Uterus (tissue), 4 donors: ENCODE results near the gene IYD. TPM values are rescaled to one million over a fixed set of nuclear protein-coding genes. Genes with fewer than 3 reads are reported as not detected.

Experiments
- DNase-seq, 2 donors: peaks; one replicate each; pipeline ENCODE4 v3.0.0-alpha.2; 2019 to 2020
- H3K27ac ChIP-seq, 2 donors: fragments of 200-600 bp; sonication (generic); 1 replicate in 1 of 2; 2 replicates in 1 of 2; pipeline ENCODE4 v1.5.1; 2016 to 2018
- H3K27me3 ChIP-seq, 2 donors: fragments of 200-600 bp; sonication (generic); one replicate each; pipeline ENCODE4 v1.5.1; 2018 to 2019; ENCODE audit warnings: control low read depth in 1 of 2
- H3K36me3 ChIP-seq, 2 donors: fragments of 200-600 bp; sonication (generic); one replicate each; pipeline ENCODE4 v1.5.1; 2019; ENCODE audit warnings: control low read depth in 1 of 2
- H3K4me1 ChIP-seq, 2 donors: fragments of 200-600 bp; sonication (generic); one replicate each; pipeline ENCODE4 v1.5.1; 2018 to 2019; ENCODE audit warnings: control low read depth in 1 of 2
- H3K4me3 ChIP-seq, 2 donors: fragments of 200-600 bp; sonication (generic); 1 replicate in 1 of 2; 2 replicates in 1 of 2; pipeline ENCODE4 v1.5.1; 2018 to 2019; ENCODE audit warnings: mild to moderate bottlenecking in 1 of 2
- H3K9me3 ChIP-seq, 2 donors: fragments of 200-600 bp; sonication (generic); one replicate each; pipeline ENCODE4 v1.5.1; 2019; ENCODE audit warnings: control low read depth in 1 of 2
- POLR2A ChIP-seq, 2 donors: fragments of 450-650 bp; IDR thresholded peaks; one replicate each; pipeline ENCODE4 v1.6.1; 2016; ENCODE audit warnings: antibody characterized with exemption in 2 of 2, mild to moderate bottlenecking in 1 of 2, moderate library complexity in 1 of 2
- intact Hi-C: fragments of 100-400 bp; cut with DNase I; formaldehyde crosslinking; loops from one replicate; pipeline ENCODE4 v1.15.1; 2023; ENCODE audit warnings: low total_unique reads
- small RNA-seq: library from RNA; depleted of rRNA; stranded (forward); fragments of <200 nt; gene quantifications from one replicate; pipeline ENCODE3, GENCODE V24; 2016
- total RNA-seq, 4 donors: library from RNA; depleted of rRNA in 3 of 4; stranded (reverse); fragments of >200 nt in 3 of 4; gene quantifications; one replicate each; pipeline versions ENCODE4 v1.1.0 to v1.2.4, GENCODE V29; 2014 to 2023
- TF ChIP-seq, protein P1 (sequence below), 4 experiments: fragments of 200-600 bp in 2 of 4; fragments of 450-650 bp in 2 of 4; sonication (generic) in 2 of 4; IDR thresholded peaks; one replicate each; pipeline ENCODE4 v1.5.1; 2016 to 2019; ENCODE audit warnings: antibody characterized with exemption in 4 of 4, mild to moderate bottlenecking in 2 of 4, moderate library complexity in 1 of 4
- donor health status: DM: yes; HTN: yes; CAD: no.

IYD gene
- total RNA-seq, 4 donors from 2014 or later = not detected

- Histone ChIP-seq H3K9me3 (no peaks in the 10 kb centered on the region), H3K27me3 (no peaks in the 10 kb centered on the region), H3K36me3 (no peaks in the 10 kb centered on the region), H3K4me1 (no peaks in the 10 kb centered on the region), H3K27ac (peak overlapping the region; percentile 16 to 51), H3K4me3 (no peak overlapping the region)
- intact Hi-C loops = no loop called here
- no peak for DNase-seq
- TF ChIP-seq, protein P1, sequence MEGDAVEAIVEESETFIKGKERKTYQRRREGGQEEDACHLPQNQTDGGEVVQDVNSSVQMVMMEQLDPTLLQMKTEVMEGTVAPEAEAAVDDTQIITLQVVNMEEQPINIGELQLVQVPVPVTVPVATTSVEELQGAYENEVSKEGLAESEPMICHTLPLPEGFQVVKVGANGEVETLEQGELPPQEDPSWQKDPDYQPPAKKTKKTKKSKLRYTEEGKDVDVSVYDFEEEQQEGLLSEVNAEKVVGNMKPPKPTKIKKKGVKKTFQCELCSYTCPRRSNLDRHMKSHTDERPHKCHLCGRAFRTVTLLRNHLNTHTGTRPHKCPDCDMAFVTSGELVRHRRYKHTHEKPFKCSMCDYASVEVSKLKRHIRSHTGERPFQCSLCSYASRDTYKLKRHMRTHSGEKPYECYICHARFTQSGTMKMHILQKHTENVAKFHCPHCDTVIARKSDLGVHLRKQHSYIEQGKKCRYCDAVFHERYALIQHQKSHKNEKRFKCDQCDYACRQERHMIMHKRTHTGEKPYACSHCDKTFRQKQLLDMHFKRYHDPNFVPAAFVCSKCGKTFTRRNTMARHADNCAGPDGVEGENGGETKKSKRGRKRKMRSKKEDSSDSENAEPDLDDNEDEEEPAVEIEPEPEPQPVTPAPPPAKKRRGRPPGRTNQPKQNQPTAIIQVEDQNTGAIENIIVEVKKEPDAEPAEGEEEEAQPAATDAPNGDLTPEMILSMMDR (IDR thresholded peaks at IDR 0.05) = no peak
- TF ChIP-seq POLR2A (IDR thresholded peaks at IDR 0.05) = no peak
Observed at GRCh38 chr6:150451807-150452427, 83.1 kb downstream of the IYD start.

DNA sequence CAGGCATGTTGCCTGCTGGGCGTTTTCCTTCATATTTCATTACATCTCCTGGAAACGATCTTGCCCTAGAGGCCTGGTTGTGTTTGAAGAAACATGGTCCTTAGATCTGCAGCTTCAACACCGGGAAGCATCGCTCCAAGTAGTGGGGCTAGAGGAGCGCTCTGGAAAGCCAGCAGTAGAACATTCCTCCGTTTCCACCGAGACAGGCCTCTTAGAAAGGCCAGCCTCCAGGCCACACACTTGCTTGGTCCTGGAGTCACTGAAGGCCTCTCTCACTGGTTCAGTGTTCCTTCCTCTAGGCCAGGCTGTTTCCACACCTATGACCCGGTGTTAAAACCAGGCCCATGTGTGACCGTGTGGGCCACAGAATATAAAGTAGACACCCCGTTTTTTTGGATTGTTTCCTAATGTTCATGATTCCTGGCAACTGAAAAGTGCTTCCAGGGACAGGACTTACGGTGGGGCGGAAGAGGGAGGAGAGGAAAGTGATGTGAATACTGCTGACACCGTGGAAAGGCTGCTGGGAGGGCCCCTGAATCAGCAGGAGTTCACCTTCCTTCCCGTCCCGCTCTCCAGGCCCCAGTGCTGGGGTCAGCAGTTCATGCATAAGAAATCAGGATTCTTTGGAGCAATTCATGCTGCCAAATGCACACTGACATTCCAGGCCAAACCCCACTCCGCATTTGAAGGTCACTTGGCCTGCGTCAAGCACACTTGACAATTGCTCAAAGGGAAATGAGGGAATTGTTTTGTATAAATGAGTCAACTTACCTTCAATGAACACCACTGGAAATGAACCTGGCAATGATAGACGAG lies 83.8 kb downstream of the IYD start:
- Histone ChIP-seq H3K36me3 (no peaks in the 10 kb centered on the region), H3K27ac (peak overlapping the region; percentile 16 to 51), H3K9me3 (no peaks in the 10 kb centered on the region), H3K27me3 (no peaks in the 10 kb centered on the region), H3K4me1 (no peaks in the 10 kb centered on the region), H3K4me3 (no peak overlapping the region)
- intact Hi-C loops = no loop called here
- TF ChIP-seq, protein P1 (IDR thresholded peaks at IDR 0.05) = no peak
- TF ChIP-seq POLR2A (IDR thresholded peaks at IDR 0.05) = no peak
- DNase-seq = peak in 1 of 2 donors; percentile 65

DNA sequence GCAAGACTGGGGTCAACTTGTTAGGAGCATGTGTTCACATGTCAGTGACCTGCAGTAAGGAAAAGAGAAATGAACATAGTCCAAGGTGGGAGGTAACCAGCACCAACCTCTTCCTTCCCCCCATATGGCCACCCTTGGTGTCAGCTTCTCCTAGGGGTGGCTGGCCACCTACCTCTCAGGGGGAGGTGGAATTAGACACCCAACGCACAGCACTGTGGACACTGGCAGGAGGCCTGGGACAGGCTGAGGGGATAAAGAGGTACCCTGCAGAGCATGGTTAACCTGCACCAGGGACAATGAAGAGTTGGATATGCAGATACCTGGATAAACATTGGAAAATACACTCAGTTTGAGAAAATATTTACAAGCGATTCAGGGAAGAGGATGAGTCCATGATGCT lies 84.5 kb downstream of the IYD start:
- H3K27ac ChIP-seq = peak overlapping the region; percentile 16 to 30
- no peaks in the 10 kb centered on the region for H3K4me1 ChIP-seq
- H3K9me3 ChIP-seq = no peaks in the 10 kb centered on the region
- no peak for DNase-seq
- no peaks in the 10 kb centered on the region for H3K27me3 ChIP-seq
- no peak overlapping the region for H3K4me3 ChIP-seq
- intact Hi-C loops = no loop called here
- TF ChIP-seq POLR2A (IDR thresholded peaks at IDR 0.05) = no peak
- no peaks in the 10 kb centered on the region for H3K36me3 ChIP-seq

Small RNA genes within 50 kb of the gene (small RNA-seq; reads per million reads assigned to genes)
- gene RNU4-7P = not detected

Other genes with a start within 250 kb of the IYD start
- 1 to 10 TPM in 2 of 4 donors, not detected in 2; 2.1 to 2.9 TPM for gene PPP1R14C, start 226.0 kb upstream of the IYD start, total RNA-seq
- 10 to 100 TPM in 3 of 4 donors, 1 to 10 TPM in 1; 7.2 to 50.3 (median 33.0) TPM for gene PLEKHG1, start 230.9 kb downstream of the IYD start, total RNA-seq